OCI-LY1 (cell line): ENCODE results near the gene MIOX.

Experiments
- H2AFZ ChIP-seq: fragments of 200-600 bp; sonication (generic), shearing (Covaris generic); 2 replicates; pipeline ENCODE4 v1.6.0; 2014; ENCODE audit warnings: antibody characterized with exemption, mild to moderate bottlenecking, low read length
- H3F3A ChIP-seq: fragments of 200-600 bp; sonication (generic), shearing (Covaris generic); 2 replicates; pipeline ENCODE4 v1.6.0; 2014; ENCODE audit warnings: mild to moderate bottlenecking, antibody characterized with exemption, low read length, moderate library complexity; ENCODE audit not compliant: insufficient read depth
- H3K27ac ChIP-seq: fragments of 200-600 bp; sonication (generic); 2 replicates; pipeline ENCODE4 v1.5.1; 2014; ENCODE audit warnings: low read length, mixed run types, mild to moderate bottlenecking, low read depth; ENCODE audit not compliant: poor library complexity, severe bottlenecking
- H3K27me3 ChIP-seq: fragments of 200-600 bp; sonication (generic); 2 replicates; pipeline ENCODE4 v1.6.0; 2014; ENCODE audit warnings: antibody characterized with exemption, mild to moderate bottlenecking, low read length, moderate library complexity; ENCODE audit not compliant: insufficient read depth
- H3K36me3 ChIP-seq: fragments of 200-600 bp; sonication (generic); 2 replicates; pipeline ENCODE4 v1.6.1; 2014; ENCODE audit warnings: mild to moderate bottlenecking, antibody characterized with exemption, low read length, moderate library complexity, mixed read lengths; ENCODE audit not compliant: insufficient read depth
- H3K4me1 ChIP-seq: fragments of 200-600 bp; sonication (generic); 2 replicates; pipeline ENCODE4 v1.5.1; 2014; ENCODE audit warnings: mild to moderate bottlenecking, low read length, moderate library complexity; ENCODE audit not compliant: insufficient read depth, severe bottlenecking
- H3K4me2 ChIP-seq: fragments of 200-600 bp; sonication (generic), shearing (Covaris generic); 2 replicates; pipeline ENCODE4 v1.6.1; 2014; ENCODE audit warnings: low read length
- H3K4me3 ChIP-seq: fragments of 200-600 bp; sonication (generic); 2 replicates; pipeline ENCODE4 v1.5.1; 2014; ENCODE audit warnings: low read length, low read depth, mild to moderate bottlenecking, mixed read lengths; ENCODE audit not compliant: poor library complexity, severe bottlenecking
- H3K79me2 ChIP-seq: fragments of 200-600 bp; shearing (Covaris generic); 2 replicates; pipeline ENCODE4 v1.6.1; 2016; ENCODE audit warnings: mixed run types, low read length, mixed read lengths; ENCODE audit not compliant: insufficient read depth
- H3K9ac ChIP-seq: fragments of 200-600 bp; sonication (generic), shearing (Covaris generic); 2 replicates; pipeline ENCODE4 v1.6.1; 2014; ENCODE audit warnings: mild to moderate bottlenecking, low read length, mixed read lengths
- H3K9me2 ChIP-seq: fragments of 200-600 bp; sonication (generic), shearing (Covaris generic); 2 replicates; pipeline ENCODE4 v1.6.1; 2014; ENCODE audit warnings: low read depth, mild to moderate bottlenecking, low read length, mixed read lengths
- H3K9me3 ChIP-seq: fragments of 200-600 bp; shearing (Covaris generic); 2 replicates; pipeline ENCODE4 v1.6.1; 2014; ENCODE audit warnings: low read length, mixed read lengths
- H4K20me1 ChIP-seq: fragments of 200-600 bp; sonication (generic), shearing (Covaris generic); 2 replicates; pipeline ENCODE4 v1.6.0; 2016; ENCODE audit warnings: mild to moderate bottlenecking, low read length; ENCODE audit not compliant: insufficient read depth
- EZH2 ChIP-seq: fragments of 200-600 bp; sonication (generic), shearing (Covaris generic); IDR thresholded peaks from 2 replicates; pipeline ENCODE4 v1.8.0; 2017; ENCODE audit warnings: borderline replicate concordance, mixed run types, mild to moderate bottlenecking, antibody characterized with exemption, low read length, moderate library complexity, mixed read lengths
- TF ChIP-seq, protein P1 (sequence below): fragments of 200-600 bp; sonication (generic), shearing (Covaris generic); IDR thresholded peaks from 2 replicates; pipeline ENCODE4 v1.5.1; 2017; ENCODE audit warnings: mild to moderate bottlenecking, antibody characterized with exemption, low read length, moderate library complexity, mixed read lengths

MIOX gene

DNA sequence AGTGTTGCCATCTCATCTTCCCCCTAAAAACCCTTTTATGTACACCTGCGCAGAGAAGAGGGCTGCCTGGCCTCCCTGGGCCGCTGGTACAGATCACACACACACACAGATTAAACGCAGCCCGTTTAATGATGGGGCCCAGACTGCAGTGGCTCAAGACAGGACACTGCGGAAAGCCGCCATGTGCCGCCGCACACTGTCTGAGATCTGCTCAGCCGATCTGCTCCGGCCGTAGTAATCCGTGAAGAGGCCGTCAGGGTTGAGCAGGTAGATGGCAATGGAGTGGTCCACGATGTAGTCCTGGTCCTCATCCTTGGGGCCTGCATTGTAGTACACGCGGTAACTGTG is 36.8 kb downstream of the MIOX start:
- peaks cover under 1% of the 10 kb centered on the region; the same call in 1 of the 2 replicates for H3F3A ChIP-seq
- H3K79me2 ChIP-seq = no peaks in the 10 kb centered on the region
- H2AFZ ChIP-seq = no peak overlapping the region
- H3K9me2 ChIP-seq = no peaks in the 10 kb centered on the region
- no peak overlapping the region for H3K4me3 ChIP-seq
- peak overlapping the region; percentile 63 for H3K27ac ChIP-seq
- no peaks in the 10 kb centered on the region for H4K20me1 ChIP-seq
- H3K4me1 ChIP-seq = peaks cover 29% of the 10 kb centered on the region
- no peak overlapping the region; the same call in 1 of the 2 replicates for H3K9ac ChIP-seq
- no peak for TF ChIP-seq EZH2
- TF ChIP-seq, protein P1, sequence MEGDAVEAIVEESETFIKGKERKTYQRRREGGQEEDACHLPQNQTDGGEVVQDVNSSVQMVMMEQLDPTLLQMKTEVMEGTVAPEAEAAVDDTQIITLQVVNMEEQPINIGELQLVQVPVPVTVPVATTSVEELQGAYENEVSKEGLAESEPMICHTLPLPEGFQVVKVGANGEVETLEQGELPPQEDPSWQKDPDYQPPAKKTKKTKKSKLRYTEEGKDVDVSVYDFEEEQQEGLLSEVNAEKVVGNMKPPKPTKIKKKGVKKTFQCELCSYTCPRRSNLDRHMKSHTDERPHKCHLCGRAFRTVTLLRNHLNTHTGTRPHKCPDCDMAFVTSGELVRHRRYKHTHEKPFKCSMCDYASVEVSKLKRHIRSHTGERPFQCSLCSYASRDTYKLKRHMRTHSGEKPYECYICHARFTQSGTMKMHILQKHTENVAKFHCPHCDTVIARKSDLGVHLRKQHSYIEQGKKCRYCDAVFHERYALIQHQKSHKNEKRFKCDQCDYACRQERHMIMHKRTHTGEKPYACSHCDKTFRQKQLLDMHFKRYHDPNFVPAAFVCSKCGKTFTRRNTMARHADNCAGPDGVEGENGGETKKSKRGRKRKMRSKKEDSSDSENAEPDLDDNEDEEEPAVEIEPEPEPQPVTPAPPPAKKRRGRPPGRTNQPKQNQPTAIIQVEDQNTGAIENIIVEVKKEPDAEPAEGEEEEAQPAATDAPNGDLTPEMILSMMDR = no peak
- H3K4me2 ChIP-seq = no peak overlapping the region
- H3K36me3 ChIP-seq = peaks cover 62% of the 10 kb centered on the region
- no peaks in the 10 kb centered on the region for H3K27me3 ChIP-seq
- H3K9me3 ChIP-seq = no peaks in the 10 kb centered on the region

DNA sequence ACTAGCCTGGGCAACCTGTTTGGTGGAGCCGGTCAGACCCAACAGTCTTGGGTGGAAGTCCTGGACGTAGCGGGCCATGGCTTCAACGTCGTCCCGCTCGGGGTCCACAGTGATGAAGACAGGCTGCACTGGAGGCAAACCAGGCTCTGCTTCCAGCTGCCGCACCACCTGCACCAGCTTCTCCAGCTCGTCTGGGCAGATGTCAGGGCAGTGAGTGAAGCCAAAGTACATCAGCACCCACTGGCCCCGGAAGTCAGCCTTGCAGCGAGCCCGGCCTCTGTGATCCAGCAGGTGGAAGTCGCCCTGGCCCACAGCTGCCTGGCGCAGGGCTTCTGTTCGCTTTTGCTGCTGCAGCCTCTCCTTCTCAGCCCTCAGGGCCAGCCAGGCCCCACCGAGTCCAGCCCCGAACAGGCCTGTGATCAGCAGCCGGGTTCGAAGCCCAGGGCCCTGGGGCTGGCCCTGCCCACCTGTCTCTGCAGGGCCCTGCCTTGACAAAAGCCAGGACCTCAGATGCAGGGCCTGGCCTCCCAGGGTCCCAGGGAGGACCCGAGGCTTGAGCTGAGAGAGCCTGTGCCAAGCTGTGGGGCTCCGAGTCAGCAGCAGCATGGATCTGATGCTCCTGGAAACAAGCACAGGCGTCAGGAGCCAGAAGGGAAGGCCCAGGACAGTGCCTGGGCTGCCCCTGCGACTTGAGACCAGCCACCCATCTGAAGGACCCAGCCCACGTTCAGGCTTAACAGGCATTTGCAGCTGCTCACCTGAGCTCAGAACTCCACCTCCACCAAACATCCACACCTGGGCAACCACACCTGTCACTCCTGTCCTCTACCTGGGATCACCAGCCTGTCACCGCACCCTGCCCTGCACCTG is 37.4 kb downstream of the MIOX start:
- Histone ChIP-seq H3K4me3 (peak overlapping the region; percentile 68), H3F3A (peaks cover 4% of the 10 kb centered on the region; the same call in 1 of the 2 replicates), H3K9me3 (no peaks in the 10 kb centered on the region), H2AFZ (no peak overlapping the region), H3K36me3 (peaks cover 56% of the 10 kb centered on the region), H3K4me1 (peaks cover 29% of the 10 kb centered on the region), H3K9me2 (no peaks in the 10 kb centered on the region), H3K27me3 (no peaks in the 10 kb centered on the region), H4K20me1 (no peaks in the 10 kb centered on the region), H3K4me2 (peak overlapping the region; percentile 91), H3K79me2 (no peaks in the 10 kb centered on the region), H3K27ac (peak overlapping the region; percentile 63), H3K9ac (peak overlapping the region; percentile 84)
- TF ChIP-seq, protein P1 = no peak
- no peak for TF ChIP-seq EZH2

GRCh38 chr22:50524676-50525103 is 38.0 kb downstream of the MIOX start:
- no peak overlapping the region for H2AFZ ChIP-seq
- TF ChIP-seq EZH2 = no peak
- TF ChIP-seq, protein P1 = no peak
- H3K4me3 ChIP-seq = peak overlapping the region; percentile 68
- H3K4me1 ChIP-seq = peaks cover 35% of the 10 kb centered on the region
- H3F3A ChIP-seq = peaks cover 4% of the 10 kb centered on the region; the same call in 1 of the 2 replicates
- H4K20me1 ChIP-seq = no peaks in the 10 kb centered on the region
- H3K9me3 ChIP-seq = no peaks in the 10 kb centered on the region
- H3K79me2 ChIP-seq = no peaks in the 10 kb centered on the region
- H3K4me2 ChIP-seq = peak overlapping the region; percentile 91
- H3K9ac ChIP-seq = peak overlapping the region; percentile 84
- no peaks in the 10 kb centered on the region for H3K27me3 ChIP-seq
- H3K36me3 ChIP-seq = peaks cover 49% of the 10 kb centered on the region
- H3K9me2 ChIP-seq = no peaks in the 10 kb centered on the region
- H3K27ac ChIP-seq = peak overlapping the region; percentile 63
